ENCODE data around the gene SMIM36.

GRCh38 chr17:55466671-55467070 is 44.6 kb downstream of the SMIM36 start:
- TF ChIP-seq CTCF (IDR thresholded peaks at IDR 0.05) (no peak), EP300 (IDR thresholded peaks at IDR 0.05) (no peak), POLR2A (IDR thresholded peaks at IDR 0.05) (no peak)
